ENCODE measurements around the gene SOD2. TPM values are rescaled to one million over a fixed set of nuclear protein-coding genes. Genes with fewer than 3 reads are reported as not detected.
A peak's percentile ranks its signal among the peaks of the same experiment; 100 is the strongest.

SOD2 gene
- total and polyA plus RNA-seq, 2 donors (not counting 1 experiment from before 2014, with no cell fraction given), result 66.0 to 94.7 TPM

DNA sequence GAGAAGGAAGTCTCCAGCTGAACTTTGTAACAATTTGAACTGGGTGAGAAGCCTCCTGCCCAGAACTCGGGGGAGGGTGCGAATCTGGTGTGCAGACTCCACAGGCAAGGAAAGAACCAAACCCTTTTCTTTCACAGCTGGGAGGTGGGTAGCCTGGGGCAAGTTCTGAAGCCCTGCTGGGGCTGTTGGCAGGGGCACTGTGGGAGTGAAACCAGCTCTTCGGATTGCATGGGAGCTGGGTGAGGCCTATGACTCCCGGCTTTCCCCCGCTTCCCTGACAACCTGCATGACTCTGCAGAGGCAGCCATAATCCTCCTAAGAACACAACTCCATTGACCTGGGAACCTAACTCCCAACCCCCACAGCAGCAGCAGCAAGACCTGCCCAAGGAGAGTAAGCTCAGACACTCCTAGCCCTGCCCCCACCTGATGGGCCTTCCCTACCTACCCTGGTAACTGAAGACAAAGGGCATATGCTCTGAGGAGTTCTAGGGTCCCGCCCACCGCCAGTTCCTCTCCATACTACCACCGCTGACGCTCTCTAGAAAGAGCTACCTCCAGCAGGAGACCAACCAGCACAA is 37.5 kb downstream of the SOD2 start:
- H2AFZ ChIP-seq (ENCODE audit: insufficient read depth, low read depth, low read length, poor library complexity, severe bottlenecking), result no peak overlapping the region
- DNase-seq (no peak), ATAC-seq (ENCODE audit: low read depth) (no peak)
- no peaks in the 10 kb centered on the region for H3K9me3 ChIP-seq (ENCODE audit: control extremely low read depth in 1 of 3, control insufficient read depth in 2 of 3, insufficient read depth in 1 of 3, low read length in 2 of 3)
- Mint-ChIP-seq H3K4me3 (no peak overlapping the region), H3K27ac (no peak overlapping the region), H3K9me3 (ENCODE audit: insufficient read depth) (no peaks in the 10 kb centered on the region), H3K4me1 (no peaks in the 10 kb centered on the region), H3K27me3 (no peaks in the 10 kb centered on the region)
- H3K36me3 ChIP-seq (replicated peaks in 1 of 2; ENCODE audit: control extremely low read depth in 1 of 2, control insufficient read depth in 1 of 2, extremely low read depth in 1 of 2, insufficient read depth in 2 of 2, low read length in 1 of 2), result no peaks in the 10 kb centered on the region
- TF ChIP-seq EZH2 (IDR thresholded peaks at IDR 0.05; ENCODE audit: borderline replicate concordance, insufficient read depth, low read depth, low read length, poor library complexity, severe bottlenecking), result no peak
- TF ChIP-seq, protein P1, sequence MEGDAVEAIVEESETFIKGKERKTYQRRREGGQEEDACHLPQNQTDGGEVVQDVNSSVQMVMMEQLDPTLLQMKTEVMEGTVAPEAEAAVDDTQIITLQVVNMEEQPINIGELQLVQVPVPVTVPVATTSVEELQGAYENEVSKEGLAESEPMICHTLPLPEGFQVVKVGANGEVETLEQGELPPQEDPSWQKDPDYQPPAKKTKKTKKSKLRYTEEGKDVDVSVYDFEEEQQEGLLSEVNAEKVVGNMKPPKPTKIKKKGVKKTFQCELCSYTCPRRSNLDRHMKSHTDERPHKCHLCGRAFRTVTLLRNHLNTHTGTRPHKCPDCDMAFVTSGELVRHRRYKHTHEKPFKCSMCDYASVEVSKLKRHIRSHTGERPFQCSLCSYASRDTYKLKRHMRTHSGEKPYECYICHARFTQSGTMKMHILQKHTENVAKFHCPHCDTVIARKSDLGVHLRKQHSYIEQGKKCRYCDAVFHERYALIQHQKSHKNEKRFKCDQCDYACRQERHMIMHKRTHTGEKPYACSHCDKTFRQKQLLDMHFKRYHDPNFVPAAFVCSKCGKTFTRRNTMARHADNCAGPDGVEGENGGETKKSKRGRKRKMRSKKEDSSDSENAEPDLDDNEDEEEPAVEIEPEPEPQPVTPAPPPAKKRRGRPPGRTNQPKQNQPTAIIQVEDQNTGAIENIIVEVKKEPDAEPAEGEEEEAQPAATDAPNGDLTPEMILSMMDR (IDR thresholded peaks at IDR 0.05), result no peak
- H3K9ac ChIP-seq (ENCODE audit: low read length), result no peak overlapping the region
- WGBS (ENCODE audit: insufficient coverage), result 90% methylated on average over 6 of the region's 9 CpGs
- no peaks in the 10 kb centered on the region for H4K20me1 ChIP-seq (ENCODE audit: control insufficient read depth, insufficient read depth, low read length, poor library complexity, severe bottlenecking)
- ChIA-PET CTCF (interaction anchor here (0.6 to 6.9 kb wide), 16 partner anchors 9 to 1441 kb away, joined by 3 to 116 read pairs (median 4); partner anchors contain the start of gene FNDC1), POLR2A (no interaction called here)
- intact Hi-C loops (cut with micrococcal nuclease), result no loop called here
- no peak overlapping the region for H3K27ac ChIP-seq (ENCODE audit: low read length in 2 of 2)
- no peaks in the 10 kb centered on the region for H3K4me1 ChIP-seq (ENCODE audit: control insufficient read depth in 2 of 2, insufficient read depth in 2 of 2, low read length in 2 of 2)
- no peak overlapping the region for H3K4me3 ChIP-seq (ENCODE audit: control extremely low read depth in 1 of 5, extremely low read depth in 1 of 5, insufficient read depth in 1 of 5, low read depth in 2 of 5, low read length in 4 of 5)
- no peaks in the 10 kb centered on the region for H3K27me3 ChIP-seq (replicated peaks in 1 of 4; ENCODE audit: control extremely low read depth in 1 of 4, control insufficient read depth in 3 of 4, insufficient read depth in 4 of 4, low read length in 3 of 4)
- H3K4me2 ChIP-seq (replicated peaks; ENCODE audit: low read depth, low read length, poor library complexity, severe bottlenecking), result no peak overlapping the region
- no peaks in the 10 kb centered on the region for H3K79me2 ChIP-seq (ENCODE audit: control insufficient read depth, insufficient read depth, low read length)

DNA sequence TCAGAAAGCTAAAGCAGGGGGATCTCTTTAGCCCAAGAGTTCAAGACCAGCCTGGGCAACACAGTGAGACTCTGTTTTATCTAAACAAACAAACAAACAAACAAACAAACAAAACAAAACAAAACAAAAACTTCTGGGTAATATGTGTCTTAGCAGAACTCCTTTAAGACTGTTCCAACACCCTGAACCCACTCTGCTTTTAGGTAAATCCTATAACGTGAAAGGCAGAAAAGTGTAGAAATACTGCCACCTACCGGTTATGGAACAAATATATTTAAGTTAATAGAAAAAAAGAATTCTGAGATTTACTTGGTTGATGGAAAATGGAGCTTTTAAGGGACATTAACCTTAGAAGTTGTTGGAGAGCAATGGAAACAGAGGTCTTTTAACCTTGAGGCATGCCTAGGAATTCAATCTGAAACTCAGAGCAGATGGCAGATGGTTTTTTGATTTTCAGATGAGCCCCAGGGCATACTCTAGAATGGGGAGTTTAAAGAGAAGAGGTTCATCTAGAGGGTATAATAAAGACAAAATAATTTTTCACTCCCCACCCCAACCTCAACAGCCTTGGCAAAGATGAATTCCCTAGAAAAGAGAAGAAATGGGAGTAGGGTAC is 38.5 kb downstream of the SOD2 start:
- H3K27me3 Mint-ChIP-seq, result no peaks in the 10 kb centered on the region
- Histone ChIP-seq H3K27ac (ENCODE audit: low read length in 2 of 2) (no peak overlapping the region), H3K4me2 (replicated peaks; ENCODE audit: low read depth, low read length, poor library complexity, severe bottlenecking) (no peak overlapping the region), H3K9me3 (ENCODE audit: control extremely low read depth in 1 of 3, control insufficient read depth in 2 of 3, insufficient read depth in 1 of 3, low read length in 2 of 3) (no peaks in the 10 kb centered on the region), H3K27me3 (replicated peaks in 1 of 4; ENCODE audit: control extremely low read depth in 1 of 4, control insufficient read depth in 3 of 4, insufficient read depth in 4 of 4, low read length in 3 of 4) (no peaks in the 10 kb centered on the region), H3K4me3 (ENCODE audit: control extremely low read depth in 1 of 5, extremely low read depth in 1 of 5, insufficient read depth in 1 of 5, low read depth in 2 of 5, low read length in 4 of 5) (no peak overlapping the region), H4K20me1 (ENCODE audit: control insufficient read depth, insufficient read depth, low read length, poor library complexity, severe bottlenecking) (no peaks in the 10 kb centered on the region), H3K9ac (ENCODE audit: low read length) (no peak overlapping the region), H3K79me2 (ENCODE audit: control insufficient read depth, insufficient read depth, low read length) (no peaks in the 10 kb centered on the region), H2AFZ (ENCODE audit: insufficient read depth, low read depth, low read length, poor library complexity, severe bottlenecking) (no peak overlapping the region), H3K4me1 (ENCODE audit: control insufficient read depth in 2 of 2, insufficient read depth in 2 of 2, low read length in 2 of 2) (no peaks in the 10 kb centered on the region), H3K36me3 (replicated peaks in 1 of 2; ENCODE audit: control extremely low read depth in 1 of 2, control insufficient read depth in 1 of 2, extremely low read depth in 1 of 2, insufficient read depth in 2 of 2, low read length in 1 of 2) (no peaks in the 10 kb centered on the region)
- H3K9me3 Mint-ChIP-seq (ENCODE audit: insufficient read depth), result no peaks in the 10 kb centered on the region
- CTCF ChIA-PET, result interaction anchor here (1.0 to 6.9 kb wide), 16 partner anchors 9 to 1440 kb away, joined by 3 to 116 read pairs (median 4); partner anchors contain the start of gene FNDC1
- TF ChIP-seq, protein P1 (IDR thresholded peaks at IDR 0.05), result peak; percentile 84
- TF ChIP-seq EZH2 (IDR thresholded peaks at IDR 0.05; ENCODE audit: borderline replicate concordance, insufficient read depth, low read depth, low read length, poor library complexity, severe bottlenecking), result no peak
- intact Hi-C loops (cut with micrococcal nuclease), result no loop called here
- no peaks in the 10 kb centered on the region for H3K4me1 Mint-ChIP-seq
- H3K4me3 Mint-ChIP-seq, result no peak overlapping the region
- WGBS (ENCODE audit: insufficient coverage), result no CpG with 5 or more reads among the region's 2 CpGs
- H3K27ac Mint-ChIP-seq, result no peak overlapping the region
- POLR2A ChIA-PET, result no interaction called here
- ATAC-seq (ENCODE audit: low read depth) (no peak), DNase-seq (peak; percentile 70)

Measured in B cell (primary cell).